GM21723 (cell line): ENCODE data around the gene THAP7.
A peak's percentile ranks its signal among the peaks of the same experiment; 100 is the strongest.

Experiments
- ATAC-seq: cut with Tn5 transposase; IDR thresholded peaks from one replicate; pipeline ENCODE4 v1.9.1; 2021; ENCODE audit warnings: mild to moderate bottlenecking, moderate library complexity; ENCODE audit not compliant: unreplicated experiment

The THAP7 gene

DNA sequence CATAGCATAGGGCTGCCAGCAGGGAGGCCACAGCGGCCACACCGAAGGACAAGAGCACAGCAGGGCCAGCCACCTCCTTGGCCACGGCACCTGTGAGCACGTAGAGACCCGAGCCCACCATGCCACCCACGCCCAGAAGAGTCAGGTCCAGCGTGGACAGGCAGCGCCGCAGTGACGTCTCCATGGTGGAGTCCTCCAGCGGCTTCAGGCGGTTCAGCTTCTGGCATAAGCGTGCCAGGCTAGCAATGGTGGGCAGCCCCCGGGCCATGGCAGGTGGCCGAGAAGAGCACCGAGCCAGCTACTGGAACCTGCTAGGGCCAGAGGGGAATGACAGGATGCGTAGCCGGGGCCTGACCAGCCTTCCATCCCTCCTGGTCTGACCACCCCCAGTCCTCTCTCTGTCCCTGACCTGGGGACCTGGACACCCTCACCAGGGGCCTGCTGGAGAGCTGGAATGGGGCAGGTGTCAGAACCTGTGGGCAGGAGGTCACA lies 29.7 kb upstream of the THAP7 start:
- ATAC-seq: no peak

DNA sequence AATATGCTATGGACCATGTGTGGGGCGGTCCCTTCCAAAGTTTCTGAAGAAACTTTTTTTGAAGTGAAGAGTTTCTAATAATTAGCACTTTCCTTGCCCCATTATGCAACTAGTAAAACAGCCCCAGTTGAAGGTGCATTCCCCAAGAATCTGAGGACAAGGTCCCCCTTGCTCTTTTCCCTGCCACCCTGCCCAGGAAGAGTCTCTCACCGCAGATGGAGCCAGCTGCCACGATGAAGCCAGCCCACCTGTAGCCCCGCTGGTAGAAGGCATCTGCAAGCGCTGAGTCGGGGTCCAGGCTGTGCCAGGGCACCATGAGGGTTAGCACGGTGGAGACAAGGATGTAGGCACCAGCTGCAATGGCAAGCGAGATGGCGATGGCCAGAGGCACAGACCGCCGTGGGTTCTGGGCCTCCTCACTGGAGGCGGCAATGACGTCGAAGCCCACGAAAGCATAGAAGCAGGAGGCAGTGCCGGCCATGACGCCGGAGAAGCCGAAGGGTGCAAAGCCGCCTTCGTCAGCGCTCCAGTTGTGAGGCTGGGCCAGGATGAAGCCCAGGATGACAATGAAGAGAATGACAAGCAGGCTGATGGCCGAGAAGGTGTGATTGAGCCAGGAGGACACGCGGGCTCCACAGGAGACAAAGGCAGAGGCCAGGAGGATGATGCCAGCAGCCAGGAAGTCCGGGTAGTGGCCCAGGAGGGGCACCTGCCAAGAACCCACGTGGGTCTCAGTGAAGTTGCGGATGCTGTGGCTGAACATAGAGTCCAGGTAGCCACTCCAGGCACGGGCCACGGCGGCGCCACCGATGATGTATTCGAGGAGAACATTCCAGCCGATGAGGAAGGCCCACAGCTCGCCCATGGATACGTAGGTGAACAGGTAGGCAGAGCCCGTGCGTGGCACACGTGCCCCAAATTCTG lies 29.0 kb upstream of the THAP7 start:
- ATAC-seq: no peak

DNA sequence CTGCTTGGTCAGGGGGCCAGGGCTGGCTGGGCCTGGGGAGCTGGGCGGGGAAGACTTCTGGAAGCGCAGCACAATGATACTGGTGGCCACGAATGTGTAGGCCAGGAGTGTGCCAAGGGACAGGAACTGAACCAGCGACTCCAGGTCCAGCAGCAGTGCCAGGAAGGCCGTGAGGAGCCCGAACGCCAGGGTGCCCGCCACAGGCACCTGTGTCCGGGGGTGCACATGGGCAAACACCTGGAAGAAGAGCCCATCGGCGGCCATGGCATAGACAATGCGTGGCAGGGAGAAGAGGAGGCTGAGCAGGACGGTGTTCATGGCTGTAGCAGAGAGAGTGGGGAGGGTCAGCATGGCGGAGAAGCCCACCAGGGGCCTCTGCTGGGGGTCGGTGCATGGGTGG lies 28.1 kb upstream of the THAP7 start:
- no peak for ATAC-seq

DNA sequence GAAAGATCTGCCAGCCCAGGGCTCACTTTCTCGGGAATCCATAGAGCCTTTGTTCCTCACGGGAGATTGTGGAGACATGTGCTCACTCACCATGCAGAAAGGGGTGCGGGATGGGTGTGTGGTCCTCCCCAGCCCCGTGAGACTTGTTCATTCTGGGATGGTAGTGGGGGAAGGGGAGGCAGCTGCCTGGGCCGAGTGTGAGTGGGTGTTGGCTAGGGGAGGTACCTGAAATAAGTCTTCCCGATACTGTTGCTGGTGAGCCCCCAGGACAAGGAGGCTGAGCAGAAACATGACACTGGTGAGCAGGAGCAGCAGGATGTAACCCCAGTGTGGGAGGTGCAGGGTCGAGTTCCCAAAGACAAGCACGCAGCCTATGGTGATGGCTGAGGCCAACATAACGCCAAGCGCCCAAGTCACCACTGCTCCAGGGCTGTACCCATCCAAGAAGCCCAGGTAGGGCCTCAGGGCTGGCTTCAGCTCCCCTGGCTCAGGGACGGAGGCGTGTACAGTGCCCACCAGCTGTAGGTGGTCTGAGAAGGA lies 27.6 kb upstream of the THAP7 start:
- no peak for ATAC-seq

DNA sequence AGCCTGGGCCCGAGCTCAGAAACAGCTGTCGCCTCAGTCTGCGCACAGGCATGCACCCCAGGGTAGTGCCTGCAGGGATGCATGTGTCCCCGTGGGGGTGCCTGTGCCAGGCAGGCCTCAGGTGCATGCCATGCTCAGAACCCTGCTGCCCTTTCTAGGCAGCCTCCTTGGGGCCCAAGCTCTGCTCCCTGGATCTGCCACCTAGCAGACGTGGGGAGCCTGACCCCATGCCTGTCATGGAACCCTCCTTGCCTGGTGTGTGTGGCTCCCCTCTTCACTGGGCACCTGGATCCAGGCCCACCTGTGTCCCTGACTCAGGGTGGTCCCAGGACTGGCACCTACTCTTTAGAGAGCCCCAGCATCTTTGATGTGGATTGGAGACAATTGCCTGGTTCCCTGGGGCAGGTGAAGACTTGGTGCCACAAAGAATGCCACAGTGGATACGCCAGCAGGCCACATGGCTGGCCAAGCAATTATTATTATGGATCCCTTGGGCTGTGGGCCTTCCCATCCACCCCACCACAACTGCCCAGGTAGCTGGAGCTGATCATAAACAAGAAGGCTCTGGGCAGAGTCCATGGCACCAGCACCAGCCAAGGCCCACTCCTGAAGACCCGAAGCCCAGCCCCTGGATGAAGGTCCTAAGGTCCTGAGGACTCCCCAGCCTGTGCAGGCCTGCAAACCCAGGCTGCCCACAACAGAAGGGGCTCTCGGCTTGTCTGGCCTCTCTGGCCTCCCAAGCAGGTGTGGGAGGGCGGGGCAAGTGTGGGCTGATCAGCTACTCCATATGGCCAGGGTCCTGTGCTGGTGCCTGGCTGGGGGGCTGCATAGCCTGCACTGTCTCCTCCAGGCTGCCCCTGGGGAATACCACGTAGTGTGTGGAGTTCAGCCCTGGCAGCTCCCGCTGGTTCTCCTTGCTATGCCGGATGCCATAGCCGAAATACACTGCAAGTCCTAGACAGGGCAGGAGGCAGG lies 26.6 kb upstream of the THAP7 start:
- no peak for ATAC-seq

GRCh38 chr22:21026783-21027692 lies 25.1 kb upstream of the THAP7 start:
- no peak for ATAC-seq

GRCh38 chr22:21025763-21026755 lies 24.1 kb upstream of the THAP7 start:
- no peak for ATAC-seq

DNA sequence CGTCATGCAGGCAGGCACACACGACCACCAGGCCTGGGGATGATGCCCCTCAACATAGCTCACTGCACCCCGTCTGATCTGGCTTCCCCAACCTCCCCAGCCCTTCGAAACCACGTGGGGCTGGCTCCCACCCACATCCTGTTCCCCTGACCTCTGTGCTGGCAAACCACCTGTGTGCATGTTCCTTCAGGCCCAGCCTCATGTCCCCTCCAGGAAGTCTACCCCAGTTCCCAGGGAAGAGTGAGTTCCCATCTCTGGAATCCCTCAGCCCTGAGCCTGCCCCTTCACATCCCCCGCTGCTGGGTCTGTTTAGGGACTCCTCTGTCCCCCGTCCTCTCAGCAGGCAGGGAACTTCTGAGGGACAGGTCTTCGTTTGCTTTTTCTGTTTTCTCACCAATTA lies 23.3 kb upstream of the THAP7 start:
- no peak for ATAC-seq

- no peak for ATAC-seq
Observed at GRCh38 chr22:21022955-21023614, 21.2 kb upstream of the THAP7 start.

DNA sequence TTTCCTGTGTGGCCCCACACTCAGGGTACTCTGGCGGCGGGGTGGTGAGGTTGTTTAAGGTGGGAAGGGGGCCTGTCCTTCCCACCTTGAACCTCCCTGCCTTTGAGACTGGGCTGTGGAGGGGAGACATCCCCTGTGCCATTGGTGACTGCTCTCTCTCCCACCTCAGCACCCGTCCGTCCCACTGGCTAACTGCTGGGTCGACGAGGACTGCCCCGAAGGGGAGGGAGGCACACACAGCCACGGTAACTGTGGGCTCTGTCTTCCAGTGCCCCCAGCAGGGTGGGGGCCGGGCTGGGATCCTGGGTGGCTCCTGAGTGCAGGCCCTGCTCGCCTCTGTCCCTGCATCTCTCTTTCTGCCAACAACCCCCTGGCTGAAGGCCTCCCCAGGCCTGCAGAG lies 20.6 kb upstream of the THAP7 start:
- no peak for ATAC-seq

DNA sequence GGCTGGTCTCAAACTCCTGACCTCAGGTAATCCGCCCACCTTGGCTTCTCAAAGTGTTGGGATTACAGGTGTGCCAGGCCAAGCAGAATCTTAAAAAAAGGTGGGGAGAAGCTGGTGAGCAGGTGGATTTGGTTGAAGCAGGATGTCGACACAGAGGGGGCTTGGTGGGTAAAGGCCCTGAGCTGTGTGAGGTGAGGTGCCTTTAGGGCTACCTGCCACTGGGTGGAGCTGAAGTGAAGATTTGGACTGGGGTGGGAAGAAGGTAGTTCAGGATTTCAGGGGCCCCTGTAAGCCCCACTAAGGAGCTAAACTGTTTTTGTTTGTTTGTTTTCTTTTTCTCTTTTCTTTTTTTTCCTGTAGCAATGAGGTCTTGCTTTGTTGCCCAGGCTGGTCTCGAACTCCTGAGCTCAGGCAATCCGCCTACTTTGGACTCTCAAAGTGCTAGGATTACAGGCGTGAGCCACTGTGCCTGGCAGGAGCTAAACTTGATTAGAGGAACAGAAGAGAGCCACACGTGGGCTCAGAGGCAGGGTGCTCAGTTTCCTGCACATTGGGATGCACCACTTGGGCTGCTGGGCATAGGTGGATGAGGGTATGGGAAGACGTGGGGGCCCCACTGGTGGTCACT lies 19.0 kb upstream of the THAP7 start:
- ATAC-seq: no peak

DNA sequence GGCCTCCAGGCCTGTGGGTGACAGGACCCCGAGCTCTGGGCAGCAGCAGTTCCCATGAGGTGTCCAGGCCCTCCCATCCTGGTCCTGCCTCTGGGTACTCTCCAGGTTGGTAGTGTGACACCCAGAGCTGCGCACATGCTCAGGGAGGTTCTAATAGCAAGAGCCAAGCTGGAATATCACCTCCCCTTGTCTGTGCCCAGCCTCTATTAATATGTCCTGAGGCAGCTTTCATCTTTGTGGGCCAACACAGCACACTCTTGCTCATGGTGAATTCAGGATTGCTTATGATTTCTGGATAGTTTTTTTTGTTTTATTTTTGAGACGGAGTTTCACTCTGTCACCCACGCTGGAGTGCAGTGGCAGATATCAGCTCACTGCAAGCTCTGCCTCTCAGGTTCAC lies 16.4 kb upstream of the THAP7 start:
- ATAC-seq: no peak

DNA sequence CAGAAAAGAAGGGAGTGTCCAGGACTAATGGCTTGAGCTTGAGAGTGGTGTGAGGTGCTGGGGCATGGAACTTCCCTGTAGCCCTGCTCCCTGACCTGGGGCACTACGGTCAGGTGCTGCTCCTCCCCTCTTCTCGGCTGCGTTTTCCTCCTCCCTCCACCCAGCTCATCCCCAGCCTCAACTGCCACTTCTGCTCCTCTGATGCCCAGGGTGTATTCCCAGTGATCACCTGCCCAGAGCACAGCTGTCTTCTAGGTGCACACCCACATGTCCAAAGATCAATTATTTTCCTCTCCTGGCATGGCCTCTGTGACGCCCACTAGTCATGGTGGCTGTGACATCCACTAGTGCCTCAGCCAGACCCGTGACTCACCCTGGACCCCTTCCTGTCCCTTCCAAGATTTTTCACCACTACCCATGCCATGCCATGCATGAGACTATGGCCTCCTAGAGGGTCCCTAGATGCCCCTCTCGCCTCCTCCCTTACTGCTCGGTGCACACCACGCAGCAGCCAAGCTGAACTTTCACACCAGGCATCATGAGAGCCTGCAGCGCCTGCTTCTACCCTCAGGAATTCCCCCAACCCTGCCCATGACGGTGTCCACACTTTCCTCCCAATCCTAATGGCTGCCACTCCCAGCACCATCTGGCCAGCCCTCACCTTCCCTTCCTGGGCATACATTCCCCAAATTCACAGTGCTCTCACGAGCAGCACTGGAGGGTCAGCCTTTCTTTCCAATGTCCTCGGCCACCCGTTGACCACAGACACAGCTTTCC lies 14.9 kb upstream of the THAP7 start:
- ATAC-seq: no peak

- ATAC-seq: no peak
Observed at GRCh38 chr22:21015466-21016006, 13.6 kb upstream of the THAP7 start.

DNA sequence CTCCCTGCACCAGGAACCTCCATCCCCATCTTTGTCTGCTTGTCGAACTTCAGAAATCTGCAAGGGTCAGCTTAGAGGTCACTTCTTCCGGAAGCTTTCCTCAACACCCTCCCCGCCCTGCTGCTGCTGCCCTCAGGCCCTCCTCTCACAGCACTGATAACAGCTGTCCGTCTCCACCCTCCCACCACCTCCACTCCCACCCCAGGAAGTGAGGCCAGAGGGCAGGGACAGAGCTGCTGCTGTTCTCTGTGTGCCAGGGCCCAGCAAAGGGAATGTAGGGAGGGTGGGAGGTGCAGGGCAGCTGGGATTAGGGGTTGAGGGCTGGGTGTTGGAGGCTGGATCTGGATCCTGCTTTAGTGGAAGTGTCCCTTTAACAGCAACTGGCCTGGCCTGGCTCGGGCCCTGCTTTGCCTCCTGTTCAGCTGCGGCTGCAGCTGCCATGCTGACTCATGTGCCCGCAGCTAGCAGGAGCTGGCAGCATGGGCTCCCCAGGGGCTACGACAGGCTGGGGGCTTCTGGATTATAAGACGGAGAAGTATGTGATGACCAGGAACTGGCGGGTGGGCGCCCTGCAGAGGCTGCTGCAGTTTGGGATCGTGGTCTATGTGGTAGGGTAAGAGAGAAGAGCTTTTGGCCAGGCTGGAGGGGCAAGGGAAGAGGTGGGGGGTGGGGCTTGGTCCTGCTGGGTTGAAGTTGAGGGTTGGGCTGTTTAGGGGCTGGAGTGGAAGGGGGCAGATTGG lies 13.0 kb upstream of the THAP7 start, which contains the start of gene P2RX6:
Gene P2RX6, plus strand, starts transcription at position 440 of the 740 bp plus-strand sequence. Its CDS starts 10 bp downstream, at position 450.
- no peak for ATAC-seq

GRCh38 chr22:21014202-21014725 lies 12.3 kb upstream of the THAP7 start:
- peak; percentile 80 for ATAC-seq
